Measurements from ENCODE around the gene ROR1. TPM values are rescaled to one million over a fixed set of nuclear protein-coding genes. Genes with fewer than 3 reads are reported as not detected.

ROR1 gene
- total and polyA plus RNA-seq, 2 of the 4 experiments (the other 2 are of a cell fraction): 4.4 to 10.0 TPM

GRCh38 chr1:63982201-63982600 is 208.4 kb downstream of the ROR1 start:
- H2BK20ac ChIP-seq (ENCODE audit: low read depth, low read length): no peak overlapping the region
- no peak overlapping the region for H3K9ac ChIP-seq (ENCODE audit: low read depth, low read length)
- no peak overlapping the region for H3K56ac ChIP-seq (ENCODE audit: extremely low read depth, insufficient read depth, low read length)
- H2AFZ ChIP-seq (replicated peaks; ENCODE audit: low read length, poor library complexity): no peak overlapping the region
- H3K27ac ChIP-seq (ENCODE audit: insufficient read depth, low read length): no peak overlapping the region
- H4K8ac ChIP-seq (ENCODE audit: low read depth in 2 of 2, low read length in 2 of 2): no peak overlapping the region
- no peak overlapping the region for H3K4me3 ChIP-seq (ENCODE audit: insufficient read depth, low read depth, low read length)
- no peaks in the 10 kb centered on the region for H4K20me1 ChIP-seq (ENCODE audit: insufficient read depth, low read length)
- CTCF ChIA-PET: no interaction called here
- intact Hi-C loops (cut with micrococcal nuclease): no loop called here
- POLR2A ChIA-PET (ENCODE audit: unreplicated experiment): no interaction called here
- no peak overlapping the region for H2BK15ac ChIP-seq (ENCODE audit: low read depth, low read length)
- H2AK9ac ChIP-seq (replicated peaks; ENCODE audit: low read depth, low read length, poor library complexity): no peak overlapping the region
- H2BK120ac ChIP-seq (ENCODE audit: low read depth, low read length): no peak overlapping the region
- BruUV-seq (replicated peaks): no TSS peak
- H3K36me3 ChIP-seq (ENCODE audit: control insufficient read depth, insufficient read depth, low read length): no peaks in the 10 kb centered on the region
- no peaks in the 10 kb centered on the region for H3K27me3 ChIP-seq (ENCODE audit: control insufficient read depth, insufficient read depth, low read length)
- H3K4me2 ChIP-seq (ENCODE audit: low read depth, low read length): no peak overlapping the region
- in situ Hi-C loops (cut with MboI; ENCODE audit: low sequenced_read_pairs): no loop called here
- no peaks in the 10 kb centered on the region for H3K79me1 ChIP-seq (ENCODE audit: low read depth in 1 of 2, low read length in 2 of 2)
- H2AK5ac ChIP-seq (ENCODE audit: low read depth, low read length): no peak overlapping the region
- DNase-seq (no peak), ATAC-seq (ENCODE audit: low read depth) (no peak)
- H2BK5ac ChIP-seq (ENCODE audit: low read depth, low read length, poor library complexity, severe bottlenecking): no peak overlapping the region
- no peaks in the 10 kb centered on the region for H3K9me1 ChIP-seq (ENCODE audit: insufficient read depth, low read length)
- WGBS, 2 experiments (ENCODE audit: extremely low coverage in 2 of 2, insufficient read length in 1 of 2): no CpG with 5 or more reads among the region's 3 CpGs
- H4K91ac ChIP-seq (ENCODE audit: insufficient read depth, low read depth, low read length): no peak overlapping the region
- H3K9me3 ChIP-seq (ENCODE audit: control insufficient read depth, insufficient read depth, low read length): no peaks in the 10 kb centered on the region
- H4K5ac ChIP-seq (ENCODE audit: low read depth, low read length): no peak overlapping the region
- H3K4me1 ChIP-seq (ENCODE audit: control insufficient read depth, insufficient read depth, low read length): peaks cover 5% of the 10 kb centered on the region
- H3K23ac ChIP-seq (ENCODE audit: low read depth, low read length): no peak overlapping the region
- no peak overlapping the region for H3K18ac ChIP-seq (ENCODE audit: low read depth, low read length)
- H3K14ac ChIP-seq (replicated peaks; ENCODE audit: low read depth, low read length): no peak overlapping the region
- dilution Hi-C loops (cut with HindIII; ENCODE audit: low sequenced_read_pairs, unreplicated experiment): no loop called here
- TF ChIP-seq CEBPB (IDR thresholded peaks at IDR 0.05; ENCODE audit: low read depth, low read length) (no peak), CTCF (conservative IDR thresholded peaks at IDR 0.05; ENCODE audit: low read depth, low read length) (no peak), MAFK (IDR thresholded peaks at IDR 0.05; ENCODE audit: low read depth, low read length) (no peak), POLR2A (IDR thresholded peaks at IDR 0.05; ENCODE audit: low read depth, low read length) (no peak), NFE2L2 (IDR thresholded peaks at IDR 0.05; ENCODE audit: low read depth, low read length) (no peak), CHD1 (IDR thresholded peaks at IDR 0.05; ENCODE audit: low read depth, low read length) (no peak), USF2 (IDR thresholded peaks at IDR 0.05; ENCODE audit: low read depth, low read length) (no peak), FOS (IDR thresholded peaks at IDR 0.05; ENCODE audit: low read depth, low read length) (no peak), SMC3 (IDR thresholded peaks at IDR 0.05; ENCODE audit: low read depth, low read length) (no peak), ELK1 (IDR thresholded peaks at IDR 0.05; ENCODE audit: borderline replicate concordance, low read depth, low read length) (no peak), MAZ (IDR thresholded peaks at IDR 0.05; ENCODE audit: borderline replicate concordance, low read depth, low read length) (no peak), RFX5 (IDR thresholded peaks at IDR 0.05; ENCODE audit: low read depth, low read length) (no peak), MXI1 (IDR thresholded peaks at IDR 0.05; ENCODE audit: borderline replicate concordance, low read depth, low read length) (no peak), BHLHE40 (IDR thresholded peaks at IDR 0.05; ENCODE audit: low read depth, low read length) (no peak), RCOR1 (IDR thresholded peaks at IDR 0.05; ENCODE audit: insufficient replicate concordance, low read length) (no peak), RAD21 (IDR thresholded peaks at IDR 0.05; ENCODE audit: low read length) (no peak)
- H3K4ac ChIP-seq (ENCODE audit: low read depth, low read length): no peak overlapping the region
